NK-92 (cell line): ENCODE measurements around the gene KDM4F.

Experiments
- DNase-seq: peaks from one replicate; lab custom pipeline; 2025; ENCODE audit not compliant: unreplicated experiment; lab: John Stamatoyannopoulos, UW

Gene KDM4F

GRCh38 chr11:95059046-95059445 is 9.8 kb downstream of the KDM4F start:
- DNase-seq, result no peak

GRCh38 chr11:95065336-95065735 is 16.1 kb downstream of the KDM4F start:
- no peak for DNase-seq

DNA sequence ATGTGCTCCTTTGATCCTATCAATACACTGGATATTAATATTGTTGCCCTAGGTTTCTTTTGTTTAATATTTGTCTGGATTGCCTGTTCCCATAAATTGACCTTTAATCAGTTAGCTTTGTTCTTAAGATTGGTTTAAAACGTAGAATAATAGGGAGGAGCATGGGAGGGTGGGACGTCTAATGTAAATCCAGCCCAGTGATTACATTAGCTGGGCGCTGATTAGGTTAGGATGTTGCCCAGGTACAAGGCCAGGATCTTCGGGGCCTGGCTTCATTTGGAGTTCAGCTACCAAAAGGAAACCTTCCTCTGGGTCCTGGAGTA is 17.5 kb downstream of the KDM4F start, which contains the start of gene SRSF8:
Gene SRSF8 (plus strand): TSS at position 204 of the 323 bp plus-strand sequence. CDS start 308 bp downstream, outside the sequence.
- DNase-seq, result no peak

DNA sequence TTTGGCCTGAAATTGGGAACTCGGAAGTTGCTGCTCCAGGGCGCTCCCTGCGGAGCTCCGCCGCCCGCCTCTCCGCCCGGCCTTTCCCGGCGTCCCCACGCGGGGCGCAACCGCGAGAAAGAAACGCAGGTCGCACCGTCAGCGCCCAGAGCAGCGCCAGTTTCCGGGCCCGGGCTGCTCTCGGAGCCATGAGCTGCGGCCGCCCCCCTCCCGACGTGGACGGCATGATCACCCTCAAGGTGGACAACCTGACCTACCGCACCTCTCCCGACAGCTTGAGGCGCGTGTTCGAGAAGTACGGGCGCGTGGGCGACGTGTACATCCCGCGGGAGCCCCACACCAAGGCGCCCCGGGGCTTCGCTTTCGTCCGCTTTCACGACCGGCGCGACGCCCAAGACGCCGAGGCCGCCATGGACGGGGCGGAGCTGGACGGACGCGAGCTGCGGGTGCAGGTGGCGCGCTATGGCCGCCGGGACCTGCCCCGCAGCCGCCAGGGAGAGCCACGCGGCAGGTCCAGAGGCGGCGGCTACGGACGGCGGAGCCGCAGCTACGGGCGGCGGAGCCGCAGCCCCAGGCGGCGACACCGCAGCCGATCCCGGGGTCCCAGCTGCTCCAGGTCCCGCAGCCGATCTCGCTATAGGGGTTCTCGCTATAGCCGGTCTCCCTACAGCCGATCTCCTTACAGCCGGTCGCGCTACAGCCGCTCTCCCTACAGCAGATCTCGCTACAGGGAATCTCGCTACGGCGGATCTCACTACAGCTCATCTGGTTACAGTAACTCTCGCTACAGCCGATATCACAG is 18.0 kb downstream of the KDM4F start:
- DNase-seq, result no peak

DNA sequence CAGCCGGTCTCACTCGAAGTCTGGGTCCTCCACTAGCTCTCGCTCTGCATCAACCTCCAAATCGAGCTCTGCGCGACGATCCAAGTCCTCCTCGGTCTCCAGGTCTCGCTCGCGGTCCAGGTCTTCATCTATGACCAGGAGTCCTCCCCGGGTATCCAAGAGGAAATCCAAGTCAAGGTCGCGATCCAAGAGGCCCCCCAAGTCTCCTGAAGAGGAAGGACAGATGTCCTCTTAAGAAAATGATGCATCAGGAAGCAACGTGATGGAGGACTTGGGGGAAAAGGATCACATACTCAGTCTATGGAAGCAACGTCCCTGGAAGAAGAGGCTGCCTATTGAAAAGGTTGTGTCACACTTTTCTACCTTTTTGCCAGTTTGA is 18.6 kb downstream of the KDM4F start:
- no peak for DNase-seq

- DNase-seq, result no peak
These were observed 19.3 kb downstream of the KDM4F start for GRCh38 chr11:95068549-95068948.

DNA sequence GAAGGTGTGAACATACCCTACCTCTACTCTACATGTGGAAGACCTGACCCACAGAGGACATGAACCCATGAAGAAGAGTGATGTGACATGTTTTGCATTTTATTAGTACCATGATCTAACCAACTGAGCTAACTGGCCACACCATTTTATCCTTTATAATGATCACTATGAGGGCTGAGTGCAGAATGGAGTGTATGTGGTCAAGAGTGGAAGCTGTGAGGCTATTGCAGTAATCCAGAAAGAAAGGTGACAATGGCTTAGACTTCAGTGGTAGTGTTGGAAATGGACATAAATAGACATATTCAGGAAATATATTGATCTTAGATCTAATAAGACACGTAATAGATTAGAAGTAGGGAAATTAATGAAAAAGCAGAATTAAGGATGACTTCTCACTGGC is 21.2 kb downstream of the KDM4F start:
- no peak for DNase-seq

GRCh38 chr11:95072948-95073347 is 23.7 kb downstream of the KDM4F start:
- no peak for DNase-seq

GRCh38 chr11:95074792-95075563 is 25.8 kb downstream of the KDM4F start:
- no peak for DNase-seq

DNA sequence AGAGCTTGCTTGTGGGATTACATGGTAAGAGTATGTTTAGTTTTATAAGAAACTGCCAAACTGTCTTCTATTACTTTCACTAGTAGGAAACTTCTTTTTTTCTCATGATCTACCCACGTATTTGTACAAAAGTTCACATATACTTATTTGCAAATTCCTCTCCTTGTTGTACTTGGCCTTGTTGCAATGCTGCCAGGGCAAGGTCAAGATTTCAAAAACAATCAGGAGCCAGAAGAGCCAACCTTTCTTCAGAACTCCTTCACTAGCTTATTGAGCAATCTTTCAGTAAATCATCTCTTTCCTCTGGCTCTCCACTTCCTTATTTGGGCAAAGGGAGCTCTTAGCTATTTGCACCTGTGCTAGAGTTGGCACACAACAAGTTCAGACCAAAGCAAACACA is 27.2 kb downstream of the KDM4F start:
- no peak for DNase-seq

DNA sequence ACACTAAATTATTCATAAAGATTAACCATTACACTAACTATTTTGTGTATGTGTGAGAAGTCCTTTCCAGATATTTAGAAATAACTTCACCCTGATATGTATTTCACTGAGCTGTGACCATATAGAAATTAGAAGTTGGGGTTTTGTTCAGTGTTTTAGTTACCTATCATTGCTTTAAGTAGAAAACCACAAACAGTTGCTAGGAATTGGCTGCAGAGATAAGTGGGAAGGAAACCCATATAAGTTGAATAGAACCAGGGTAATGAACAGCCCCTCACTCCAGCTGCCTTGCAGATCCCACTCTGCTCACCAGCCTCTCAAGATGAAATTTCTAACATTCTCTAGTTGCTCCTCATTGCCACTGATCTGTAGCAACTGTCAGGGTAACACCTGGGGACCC is 27.8 kb downstream of the KDM4F start:
- no peak for DNase-seq

DNA sequence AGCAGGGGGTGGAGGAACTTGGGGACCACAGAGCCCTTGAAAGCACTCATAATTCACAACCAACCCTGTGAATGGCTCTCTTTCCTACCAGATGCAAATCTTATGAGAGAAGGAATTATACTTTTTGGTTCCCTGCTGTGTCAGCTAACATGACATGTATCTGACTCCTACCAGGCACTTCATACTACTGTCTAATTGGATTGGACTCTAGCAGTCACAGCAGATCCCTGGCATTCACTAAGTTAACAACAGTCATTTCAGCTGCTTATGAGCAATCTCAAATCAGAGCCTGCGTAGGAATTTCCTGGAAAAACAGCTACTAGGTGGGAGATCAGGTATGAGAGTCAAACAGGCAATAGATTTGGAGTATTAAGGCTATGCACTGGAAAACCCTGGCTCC is 29.3 kb downstream of the KDM4F start:
- no peak for DNase-seq

- DNase-seq, result no peak
These were observed 31.8 kb downstream of the KDM4F start for GRCh38 chr11:95081010-95081409.

DNA sequence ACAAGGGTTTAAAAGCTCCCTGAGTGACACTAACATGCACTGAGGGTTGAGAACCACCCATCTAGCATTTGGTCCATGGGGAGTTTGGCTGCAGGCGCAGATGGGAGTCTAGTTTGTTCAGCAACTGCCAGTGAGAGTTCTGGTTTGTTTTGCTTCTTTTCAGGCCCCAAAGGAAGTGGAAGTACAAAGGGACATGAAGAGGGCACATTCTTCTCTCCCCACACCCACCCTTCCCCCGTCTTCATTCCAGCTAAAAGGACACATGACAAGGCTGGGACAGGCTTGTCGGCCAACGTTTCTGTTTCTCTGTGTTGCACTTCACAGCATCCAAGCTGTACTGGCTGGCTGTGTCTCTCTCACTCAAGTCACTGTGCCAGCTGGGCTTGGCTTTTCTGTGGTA is 32.2 kb downstream of the KDM4F start:
- DNase-seq, result no peak

GRCh38 chr11:95082576-95083001 is 33.4 kb downstream of the KDM4F start:
- DNase-seq, result no peak

DNA sequence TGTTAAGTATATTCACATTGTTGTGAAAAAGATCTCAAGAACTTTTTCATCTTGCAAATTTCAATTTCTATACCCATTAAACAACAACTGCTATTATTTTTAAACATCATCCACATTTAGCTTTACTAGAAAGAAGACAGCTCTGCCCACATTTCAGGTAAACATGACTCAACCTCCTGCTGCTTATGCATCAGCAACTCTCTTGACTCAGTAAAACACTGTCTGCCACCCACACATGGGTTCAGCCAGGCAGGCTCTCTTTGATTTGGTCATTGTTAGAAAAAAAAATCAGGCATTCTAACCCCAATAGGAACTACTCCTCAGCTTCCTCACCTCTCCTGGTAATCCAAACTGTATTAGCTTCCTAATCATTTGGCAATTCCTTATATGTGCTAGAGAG is 35.3 kb downstream of the KDM4F start:
- DNase-seq, result no peak

DNA sequence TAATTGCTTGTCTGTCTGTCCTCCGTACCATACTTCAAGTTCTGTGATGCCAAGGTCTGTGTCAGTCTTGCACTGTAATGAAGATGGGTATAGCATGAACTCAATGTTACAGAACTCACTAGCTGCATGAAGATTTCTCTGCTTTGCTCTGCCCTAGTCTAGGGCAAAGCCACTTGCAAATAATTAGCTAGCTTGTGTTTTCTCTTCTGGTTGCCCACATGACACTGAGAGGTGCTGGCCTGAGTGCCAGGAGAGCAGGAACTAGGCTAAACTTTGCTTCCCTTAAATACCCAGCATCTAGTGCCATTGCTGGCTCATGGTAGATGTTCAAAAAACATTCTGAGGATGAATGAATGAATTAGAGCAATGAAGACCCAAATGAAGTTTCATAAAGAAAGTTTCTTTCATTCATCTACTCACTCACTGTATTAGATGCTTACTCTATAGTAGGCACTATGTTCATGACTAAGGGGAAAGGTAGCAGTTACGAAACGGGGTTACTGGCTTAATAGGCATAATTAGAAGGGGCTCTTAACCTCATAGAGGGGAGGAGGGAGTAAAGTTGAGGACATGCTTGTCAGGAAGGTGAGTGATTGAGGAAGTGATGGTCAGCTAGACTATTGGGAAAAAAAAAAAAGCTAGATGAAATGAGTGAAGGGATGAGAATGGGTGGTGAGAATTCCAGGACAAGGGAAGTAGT is 36.0 kb downstream of the KDM4F start:
- DNase-seq, result no peak

- DNase-seq, result no peak
These were observed 36.9 kb downstream of the KDM4F start for GRCh38 chr11:95086151-95086550.

DNA sequence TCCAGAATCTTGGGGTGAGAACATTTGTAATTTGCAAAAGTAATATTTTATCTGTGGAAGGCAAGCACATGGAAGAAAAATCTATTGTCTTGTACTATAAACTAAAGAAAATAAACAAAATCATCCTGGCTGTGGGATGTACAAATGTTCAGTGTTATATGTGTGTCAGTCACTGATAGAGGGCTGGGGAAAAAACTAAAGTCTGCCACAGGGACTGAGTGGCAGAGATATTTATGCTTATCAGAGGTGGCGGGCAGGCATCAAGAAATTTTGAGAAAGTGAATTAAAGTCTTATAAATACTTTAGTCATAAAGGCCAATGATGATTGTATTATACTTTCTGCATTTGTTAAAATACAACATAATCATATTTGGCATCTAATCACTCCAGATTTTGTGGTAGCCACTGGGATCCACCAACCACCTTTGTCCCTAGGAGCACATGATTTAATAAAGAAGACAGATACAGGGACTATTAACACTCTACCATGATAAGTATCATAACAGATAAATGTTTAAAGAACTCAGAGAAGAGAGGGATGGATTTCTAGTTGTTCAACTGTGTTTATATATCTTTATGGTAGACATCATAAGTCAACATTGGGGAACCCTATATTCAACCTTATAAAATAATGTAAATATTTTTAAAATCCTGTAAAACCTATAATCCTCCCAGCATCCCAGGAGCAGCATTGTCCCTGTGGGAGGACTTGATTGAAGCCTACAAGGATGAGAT is 37.8 kb downstream of the KDM4F start:
- DNase-seq, result no peak

DNA sequence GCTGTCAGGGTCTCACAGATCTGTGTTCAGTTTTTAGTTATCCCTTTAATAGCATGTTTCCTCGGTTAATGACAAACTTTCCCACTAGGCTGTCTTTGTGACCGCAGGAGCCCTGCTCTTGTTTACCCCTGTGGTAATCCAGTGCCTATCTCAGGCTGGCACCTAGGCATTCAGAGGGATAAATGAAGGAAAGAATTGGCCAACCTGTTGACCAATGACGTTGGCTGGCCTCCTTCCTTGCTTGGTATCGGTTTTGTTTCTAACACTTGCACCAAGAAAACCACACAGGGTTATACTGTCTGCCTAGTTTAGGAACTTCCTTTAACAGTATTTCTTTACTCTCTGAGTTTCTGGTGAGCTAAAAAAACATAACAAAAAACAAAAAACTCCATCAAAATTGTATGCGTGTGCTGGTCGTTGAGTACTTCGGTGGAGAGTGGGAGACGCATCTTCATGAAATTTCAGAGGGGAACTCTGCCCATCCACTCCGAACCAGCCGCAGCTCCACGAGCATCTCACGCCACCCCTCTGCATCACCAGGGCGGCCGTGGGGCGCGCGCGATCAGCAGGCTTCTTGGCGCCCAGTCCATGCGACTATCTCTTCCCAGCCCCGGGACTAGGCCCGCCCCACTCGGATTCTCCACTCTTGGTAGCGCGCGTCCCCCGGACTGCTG is 39.9 kb downstream of the KDM4F start:
- DNase-seq, result no peak
